GM12878 (cell line): Measurements from ENCODE around the gene ARSA.

ENCODE experiments used
- MTA2 ChIP-seq: fragments of 450-650 bp; IDR thresholded peaks from 2 replicates; pipeline ENCODE4 v1.6.1; 2016; ENCODE audit warnings: low read depth, mild to moderate bottlenecking, moderate library complexity
- ZBED1 ChIP-seq: IDR thresholded peaks from 2 replicates; pipeline ENCODE4 v1.6.1; 2016; ENCODE audit warnings: borderline replicate concordance

DNA sequence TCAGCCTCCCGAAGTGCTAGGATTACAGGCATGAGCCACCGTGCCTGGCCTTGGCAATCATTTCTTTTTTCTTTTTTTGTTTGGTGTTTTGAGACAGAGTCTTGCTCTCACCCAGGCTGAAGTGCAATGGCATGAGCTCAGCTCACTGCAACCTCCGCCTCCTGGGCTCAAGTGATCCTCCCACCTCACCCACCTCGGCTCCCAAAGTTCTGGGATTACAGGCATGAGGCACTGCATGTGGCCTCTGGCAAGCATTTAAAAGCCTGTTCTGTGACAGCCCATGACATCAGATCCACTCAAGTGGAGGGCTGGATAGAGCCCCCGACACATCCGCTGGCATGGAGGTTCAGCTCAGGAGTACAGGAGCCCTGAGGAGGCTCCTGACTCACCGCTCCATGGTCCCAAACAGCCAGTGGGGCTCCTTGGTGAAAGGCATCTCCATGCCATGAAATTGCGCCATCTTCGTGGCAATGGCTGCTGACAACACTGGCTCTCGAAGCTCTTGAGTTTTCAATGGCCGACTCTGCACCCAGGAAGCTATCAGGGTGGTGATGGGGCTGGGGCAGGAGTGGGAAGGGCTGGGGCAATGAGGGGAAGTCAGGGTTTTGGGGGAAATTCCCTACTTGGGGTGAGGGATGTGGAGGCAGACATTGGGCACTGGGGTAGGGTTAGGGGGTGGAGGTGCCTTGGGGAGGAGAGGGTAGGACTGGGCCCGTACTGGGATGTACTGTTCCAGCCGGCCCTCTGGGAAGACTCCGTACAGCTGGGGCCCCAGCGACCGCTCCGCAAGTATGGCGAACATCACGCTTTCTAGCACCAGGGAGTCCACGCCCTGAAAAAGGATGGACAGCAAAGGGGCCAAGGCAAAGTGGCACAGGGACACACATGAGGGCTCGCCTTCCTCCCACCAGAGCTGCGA is 46.7 kb downstream of the ARSA start:
- TF ChIP-seq ZBED1 (no peak), MTA2 (no peak)
